ENCODE measurements around the gene OR5H15.
"Not testable (repeated sequence)": the region's sequence is repeated elsewhere in the genome, so short reads cannot be mapped to it uniquely, and the experiment has no call there.

The OR5H15 gene

DNA sequence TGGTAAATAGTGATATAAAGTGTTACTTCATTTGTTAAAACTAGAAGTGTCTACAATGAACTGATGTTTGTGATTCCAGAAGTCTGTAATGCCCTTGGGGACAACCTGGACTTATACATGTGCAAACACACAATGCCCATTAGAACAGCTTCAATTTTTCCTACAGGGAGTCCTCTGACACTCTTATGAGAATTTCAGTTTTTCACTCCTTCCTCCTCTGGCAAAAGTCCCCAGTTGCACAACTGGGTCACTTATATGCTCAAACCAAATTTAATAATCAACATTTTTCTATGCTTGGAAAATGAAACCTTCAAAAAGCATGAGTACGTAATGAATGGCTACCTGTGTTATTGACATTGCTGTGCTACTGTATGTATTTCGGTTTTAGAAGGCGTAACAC is at the start of gene OR5H15:
OR5H15 (plus strand) TSS at position 301 of the 400 bp plus-strand sequence. CDS start 2,004 bp downstream, outside the sequence.
- DNase-seq, result no peak

DNA sequence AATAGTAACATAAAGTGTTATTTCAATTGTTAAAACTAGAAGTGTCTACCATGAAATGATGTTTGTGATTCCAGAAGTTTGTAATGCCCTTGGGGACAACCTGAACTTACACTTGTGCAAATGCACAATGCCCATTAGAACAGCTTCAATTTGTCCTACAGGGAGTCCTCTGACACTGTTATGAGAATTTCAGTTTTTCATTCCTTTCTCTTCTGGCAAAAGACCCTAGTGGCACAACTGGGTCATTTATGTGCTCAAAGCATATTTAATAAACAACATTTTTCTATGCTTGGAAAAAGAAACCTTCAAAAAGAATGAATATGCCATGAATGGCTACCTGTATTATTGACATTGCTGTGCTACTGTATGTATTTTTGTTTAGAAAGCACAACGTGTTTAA is 36.1 kb upstream of the OR5H15 start, which contains the start of gene OR5H1:
OR5H1 (plus strand) TSS at position 301 of the 400 bp plus-strand sequence. CDS start 1,977 bp downstream, outside the sequence.
- no peak for DNase-seq

DNA sequence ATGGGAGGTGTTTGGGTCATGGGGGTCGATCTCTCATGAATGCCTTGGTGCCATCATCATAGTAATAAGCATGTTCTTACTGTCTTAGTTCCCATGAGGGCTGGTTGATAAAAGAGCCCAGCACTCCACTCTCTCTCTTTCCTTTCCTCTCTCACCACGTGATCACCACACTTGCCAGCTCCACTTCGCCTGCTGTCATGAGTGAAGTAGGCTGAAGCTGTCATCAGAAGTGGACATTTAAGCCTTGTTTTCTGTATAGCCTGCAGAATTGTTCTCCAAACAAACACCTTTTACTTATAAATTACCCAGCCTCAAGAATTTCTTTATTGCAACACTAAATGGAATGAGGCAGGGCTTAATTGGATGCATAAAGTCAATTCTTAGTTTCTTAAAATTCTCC is 29.9 kb upstream of the OR5H15 start:
- DNase-seq, result no peak

DNA sequence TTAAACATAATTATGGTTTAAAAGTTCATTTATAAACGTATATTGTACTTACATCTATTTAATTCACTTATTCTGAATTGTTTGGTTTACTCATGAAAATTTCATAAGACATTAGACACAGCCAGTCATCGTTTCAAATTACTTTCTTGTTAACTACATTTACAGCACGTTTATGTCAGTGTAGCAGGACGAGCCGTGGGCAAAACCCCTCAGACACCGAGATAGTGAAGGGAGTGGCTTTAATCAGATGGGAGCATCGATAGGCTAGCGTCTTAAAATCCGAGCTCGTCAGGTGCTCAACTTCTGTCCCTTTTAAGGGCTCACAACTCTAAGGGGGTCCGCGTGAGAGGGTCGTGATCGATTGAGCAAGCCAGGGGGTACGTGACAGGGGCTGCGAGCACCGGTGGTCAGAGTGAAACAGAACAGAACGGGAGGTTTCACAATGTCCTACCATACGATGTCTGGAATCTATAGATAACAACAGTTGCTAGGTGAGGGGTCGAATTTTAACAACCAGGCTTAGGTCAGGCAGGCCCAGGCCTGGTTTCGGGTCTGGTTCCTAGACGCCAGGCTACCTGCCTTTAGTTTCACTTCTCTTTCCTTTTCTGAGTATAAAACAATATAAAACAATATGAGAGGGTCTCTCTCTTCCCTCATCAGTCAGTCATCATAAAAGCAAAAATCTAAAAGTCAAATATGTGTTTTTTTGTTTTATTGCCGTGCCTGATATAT is 28.5 kb upstream of the OR5H15 start:
- not testable (repeated sequence) for DNase-seq

DNA sequence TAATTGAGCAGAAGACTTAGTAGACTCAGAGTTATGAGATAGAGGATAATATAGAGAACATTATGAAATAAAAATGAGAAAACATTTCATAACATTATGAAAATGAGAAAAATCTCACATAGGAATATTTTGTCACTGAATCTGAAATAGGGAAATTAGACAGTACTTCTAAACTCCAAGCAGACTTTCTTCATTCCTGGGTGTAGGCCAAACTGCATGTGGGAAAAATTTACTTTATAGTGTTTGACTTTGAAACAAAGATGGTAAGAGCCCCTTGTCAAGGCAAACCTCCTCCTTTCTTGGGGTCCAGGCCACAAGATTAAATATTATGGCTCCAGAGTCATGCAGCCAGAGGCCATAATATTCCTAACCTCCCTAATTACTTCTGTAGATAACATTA is 26.0 kb upstream of the OR5H15 start:
- no peak for DNase-seq

DNA sequence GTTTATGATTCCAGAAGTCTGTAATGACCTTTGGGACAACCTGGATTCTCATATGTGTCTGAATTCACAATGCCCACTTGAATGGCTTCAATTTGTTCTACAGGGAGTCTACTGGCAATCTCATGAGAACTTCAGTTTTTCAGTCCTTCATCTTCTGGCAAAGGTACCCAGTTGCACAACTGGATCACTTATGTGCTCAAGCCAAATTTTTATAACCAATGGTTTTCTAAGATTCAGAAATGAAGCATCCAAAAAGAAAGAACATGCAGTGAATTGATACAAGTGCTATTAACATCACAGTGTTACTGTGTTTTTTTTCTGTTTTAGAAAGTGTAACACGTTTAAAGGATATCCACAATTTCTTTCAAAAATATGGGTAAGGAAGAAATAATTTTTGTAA is 19.3 kb upstream of the OR5H15 start, which contains the start of gene OR5H14:
OR5H14 (plus strand) TSS at position 301 of the 400 bp plus-strand sequence. CDS start 1,907 bp downstream, outside the sequence.
- no peak for DNase-seq

DNA sequence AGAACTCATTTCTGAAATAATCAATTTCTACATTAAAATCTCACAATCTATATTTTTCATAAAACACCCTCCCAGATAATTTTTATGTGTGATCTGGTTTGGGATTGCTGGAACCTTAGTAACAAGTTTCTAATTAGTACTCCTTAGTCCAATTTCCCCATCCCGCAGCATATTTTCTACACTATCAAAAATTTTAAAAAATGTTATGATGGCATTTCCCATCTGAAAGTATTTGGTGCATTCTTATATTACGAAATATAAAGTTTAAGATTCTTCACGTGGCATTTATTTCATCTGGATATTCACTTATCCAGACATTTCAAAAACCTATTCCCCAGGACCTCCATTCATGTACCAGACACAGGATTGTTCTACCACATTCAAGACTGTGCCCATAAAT is 17.7 kb upstream of the OR5H15 start:
- DNase-seq, result no peak

DNA sequence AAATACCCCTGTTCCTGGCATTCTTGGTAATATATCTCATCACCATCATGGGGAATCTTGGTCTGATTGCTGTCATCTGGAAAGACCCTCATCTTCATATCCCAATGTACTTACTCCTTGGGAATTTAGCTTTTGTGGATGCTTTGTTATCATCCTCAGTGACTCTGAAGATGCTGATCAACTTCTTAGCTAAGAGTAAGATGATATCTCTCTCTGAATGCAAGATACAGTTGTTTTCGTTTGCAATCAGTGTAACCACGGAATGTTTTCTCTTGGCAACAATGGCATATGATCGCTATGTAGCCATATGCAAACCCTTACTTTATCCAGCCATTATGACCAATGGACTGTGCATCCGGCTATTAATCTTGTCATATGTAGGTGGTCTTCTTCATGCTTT is 17.0 kb upstream of the OR5H15 start:
- DNase-seq, result not testable (repeated sequence)

DNA sequence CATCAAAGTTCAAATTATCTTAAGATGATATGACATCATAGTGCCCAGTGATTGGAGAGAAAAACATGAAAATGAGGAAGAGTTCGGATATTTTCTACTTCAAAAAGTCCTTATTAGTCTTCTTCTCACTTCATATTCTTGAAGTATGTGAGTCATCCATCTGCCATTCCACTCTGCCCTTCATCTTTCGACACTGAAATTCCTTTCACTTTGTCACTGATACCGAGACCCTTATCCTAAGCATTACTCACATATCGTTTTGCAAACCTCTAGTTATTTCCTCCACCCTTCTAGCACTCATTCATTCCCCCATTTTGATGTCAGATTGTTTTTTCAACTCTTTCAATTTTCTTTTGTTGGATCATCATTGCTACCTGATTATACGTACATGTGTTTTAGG is 15.3 kb upstream of the OR5H15 start:
- no peak for DNase-seq

DNA sequence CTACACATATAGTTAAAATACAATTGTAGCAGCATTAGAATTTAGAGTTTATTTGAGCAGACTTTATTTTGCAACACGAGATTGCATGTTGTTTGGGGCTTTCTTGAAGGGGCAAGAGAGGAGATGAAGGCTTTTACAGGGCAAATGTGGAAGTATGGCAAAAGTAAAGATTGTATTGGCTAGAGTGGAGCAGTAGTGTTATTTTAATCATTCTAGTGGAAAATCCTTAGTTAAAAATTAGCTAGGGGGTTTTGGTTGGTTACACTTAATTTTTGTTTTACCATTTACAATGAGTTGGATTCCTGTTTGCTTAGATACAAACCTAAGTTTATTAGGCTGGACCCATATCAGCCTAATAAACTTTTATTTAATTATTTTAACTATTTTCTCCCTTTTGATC is 4.6 kb downstream of the OR5H15 start:
- DNase-seq, result no peak

DNA sequence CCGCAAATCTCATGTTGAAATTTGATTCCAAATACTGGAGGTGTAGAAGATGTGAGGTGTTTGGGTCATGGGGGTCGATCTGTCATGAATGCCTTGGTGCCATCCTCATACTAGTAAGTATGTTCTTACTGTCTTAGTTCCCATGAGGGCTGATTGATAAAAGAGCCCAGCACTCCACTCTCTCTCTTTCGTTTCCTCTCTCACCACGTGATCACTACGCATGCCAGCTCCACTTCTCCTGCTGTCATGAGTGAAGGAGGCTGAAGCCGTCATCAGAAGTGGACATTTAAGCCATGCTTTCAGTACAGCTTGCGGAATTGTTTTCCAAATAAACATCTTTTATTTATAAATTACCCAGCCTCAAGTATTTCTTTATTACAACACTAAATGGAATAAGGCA is 6.1 kb downstream of the OR5H15 start:
- DNase-seq, result no peak

DNA sequence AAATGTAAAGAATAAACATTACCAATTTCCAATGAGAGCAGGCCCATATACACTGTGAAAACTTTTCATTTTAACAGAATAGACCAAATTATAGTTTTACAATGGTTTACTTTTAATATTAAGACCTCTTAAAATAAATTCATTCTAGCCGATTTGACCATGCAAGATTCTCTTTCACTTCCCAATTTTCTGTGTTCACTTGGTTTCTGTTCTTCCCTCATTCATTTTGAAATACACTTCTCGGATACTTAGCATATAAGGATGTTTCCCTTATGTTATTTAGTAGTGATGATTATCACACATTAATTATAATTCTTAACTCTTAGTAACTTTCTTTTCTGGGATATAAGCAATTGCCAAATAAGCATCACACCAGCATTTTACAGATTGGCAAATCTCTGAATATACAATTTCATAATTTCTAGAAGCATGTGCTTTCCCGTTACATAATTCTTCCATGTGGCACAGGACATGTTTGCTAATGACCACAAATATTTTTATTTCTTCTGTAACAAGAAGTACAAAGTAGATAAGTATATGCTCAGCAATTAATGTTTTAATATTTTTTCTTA is 13.9 kb downstream of the OR5H15 start:
- DNase-seq, result no peak

DNA sequence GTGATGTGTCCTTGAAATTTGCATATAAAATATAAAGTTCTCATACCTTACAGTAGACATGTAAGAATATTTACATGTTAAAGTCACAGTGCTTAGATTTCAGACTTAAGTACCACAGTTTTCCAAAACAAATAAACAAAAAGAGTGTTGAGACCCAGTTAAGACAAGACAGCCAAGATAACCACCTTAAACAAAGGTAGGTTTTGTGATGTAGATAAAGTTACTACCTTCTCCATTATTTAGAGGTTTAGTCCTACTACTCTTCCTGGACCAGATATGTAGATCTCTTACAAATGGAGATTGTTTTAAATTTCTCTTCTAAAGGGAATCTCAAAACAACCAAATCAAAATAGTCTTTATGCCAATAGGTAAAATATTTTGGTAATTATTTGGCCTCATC is 15.7 kb downstream of the OR5H15 start:
- DNase-seq, result no peak

DNA sequence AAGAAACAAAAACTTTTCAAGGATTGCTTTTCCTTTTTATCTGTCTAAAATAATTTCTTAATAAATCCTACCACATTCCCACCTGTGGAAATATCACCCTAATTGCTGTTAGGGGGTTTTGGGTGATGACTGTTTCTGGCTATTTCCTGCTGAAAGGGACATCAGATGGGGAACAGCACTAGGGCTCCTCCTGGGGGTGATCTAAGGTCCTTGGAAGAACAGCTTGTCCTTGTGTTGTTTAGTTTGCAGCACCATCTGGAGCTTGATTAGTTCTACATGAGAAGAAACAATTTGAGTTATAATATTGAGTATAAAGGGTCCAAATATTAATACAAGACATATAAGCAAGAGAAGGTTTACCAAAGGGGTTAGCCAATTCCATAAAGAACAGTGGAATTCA is 18.7 kb downstream of the OR5H15 start:
- no peak for DNase-seq

DNA sequence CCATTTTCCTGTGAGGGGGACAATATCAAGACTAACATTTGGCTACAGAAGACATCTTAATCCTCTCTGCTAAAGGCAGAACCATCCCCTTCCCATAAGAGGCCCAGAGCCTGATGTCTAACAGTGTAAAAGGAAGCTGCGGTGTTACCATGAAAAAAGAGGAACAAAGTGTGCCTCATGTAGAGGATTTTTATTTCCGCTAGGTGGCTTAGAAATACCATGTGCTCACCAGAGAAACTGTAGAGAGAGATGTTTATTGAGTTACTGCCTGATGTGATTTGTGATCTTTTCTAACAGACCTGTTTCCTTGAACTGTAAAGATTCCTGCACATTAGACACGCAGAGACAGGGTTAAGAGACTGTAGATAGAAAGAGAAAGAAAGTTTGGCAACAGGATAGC is 22.0 kb downstream of the OR5H15 start:
- DNase-seq, result no peak

DNA sequence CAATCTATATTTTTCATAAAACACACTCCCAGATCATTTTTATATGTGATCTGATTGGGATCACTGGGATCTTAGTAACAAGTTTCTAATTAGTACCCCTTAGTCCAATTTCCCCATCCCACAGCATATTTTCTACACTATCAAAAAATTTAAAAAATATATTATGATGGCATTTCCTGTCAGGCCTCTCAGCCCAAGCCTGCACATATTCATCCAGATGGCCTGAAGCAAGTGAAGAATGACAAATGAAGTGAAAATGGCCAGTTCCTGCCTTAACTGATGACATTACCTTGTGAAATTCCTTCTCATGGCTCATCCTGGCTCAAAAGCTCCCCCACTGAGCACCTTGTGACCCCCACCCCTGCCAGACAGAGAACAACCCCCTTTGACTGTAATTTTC is 24.4 kb downstream of the OR5H15 start:
- not testable (repeated sequence) for DNase-seq

DNA sequence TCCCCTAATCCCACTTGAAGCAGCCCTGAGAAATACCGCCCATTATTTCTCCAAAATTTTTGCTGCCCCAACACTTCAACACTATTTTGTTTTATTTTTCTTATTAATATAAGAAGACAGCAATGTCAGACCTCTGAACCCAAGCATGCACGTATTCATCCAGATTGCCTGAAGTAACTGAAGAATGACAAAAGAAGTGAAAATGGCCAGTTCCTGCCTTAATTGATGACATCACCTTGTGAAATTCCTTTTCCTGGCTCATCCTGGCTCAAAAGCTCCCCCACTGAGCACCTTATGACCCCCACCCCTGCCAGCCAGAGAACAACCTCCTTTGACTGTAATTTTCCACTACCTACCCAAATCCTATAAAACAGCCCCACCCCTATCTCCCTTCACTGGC is 29.8 kb downstream of the OR5H15 start:
- not testable (repeated sequence) for DNase-seq

DNA sequence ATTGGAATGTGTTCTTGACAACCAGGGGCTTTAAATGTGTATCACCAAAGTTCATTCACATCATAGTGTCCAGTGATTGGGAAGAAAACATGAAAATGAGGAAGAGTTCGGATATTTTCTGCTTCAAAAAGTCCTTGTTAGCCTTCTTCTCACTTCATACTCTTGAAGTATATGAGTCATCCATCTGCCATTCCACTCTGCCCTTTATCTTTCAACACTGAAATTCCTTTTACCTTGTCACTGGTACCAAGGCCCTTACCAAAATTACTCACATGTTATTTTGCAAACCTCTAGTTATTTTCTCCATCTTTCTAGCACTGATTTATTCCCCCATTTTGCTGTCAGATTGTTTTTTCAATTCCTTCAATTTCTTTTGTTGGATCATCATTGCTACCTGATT is 32.5 kb downstream of the OR5H15 start:
- no peak for DNase-seq

DNA sequence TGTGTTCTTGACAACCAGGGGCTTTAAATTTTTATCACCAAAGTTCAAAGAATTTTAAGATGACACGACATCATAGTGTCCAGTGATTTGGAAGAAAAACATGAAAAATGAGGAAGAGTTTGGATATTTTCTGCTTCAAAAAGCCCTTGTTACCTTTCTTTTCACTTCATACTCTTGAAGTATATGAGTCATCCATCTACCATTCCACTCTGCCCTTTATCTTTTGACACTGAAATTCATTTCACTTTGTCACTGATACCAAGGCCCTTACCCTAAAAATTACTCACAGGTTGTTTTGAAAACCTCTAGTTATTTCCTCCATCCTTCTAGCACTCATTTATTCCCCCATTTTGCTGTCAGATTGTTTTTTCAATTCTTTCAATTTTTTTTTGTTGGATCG is 42.7 kb downstream of the OR5H15 start:
- no peak for DNase-seq

DNA sequence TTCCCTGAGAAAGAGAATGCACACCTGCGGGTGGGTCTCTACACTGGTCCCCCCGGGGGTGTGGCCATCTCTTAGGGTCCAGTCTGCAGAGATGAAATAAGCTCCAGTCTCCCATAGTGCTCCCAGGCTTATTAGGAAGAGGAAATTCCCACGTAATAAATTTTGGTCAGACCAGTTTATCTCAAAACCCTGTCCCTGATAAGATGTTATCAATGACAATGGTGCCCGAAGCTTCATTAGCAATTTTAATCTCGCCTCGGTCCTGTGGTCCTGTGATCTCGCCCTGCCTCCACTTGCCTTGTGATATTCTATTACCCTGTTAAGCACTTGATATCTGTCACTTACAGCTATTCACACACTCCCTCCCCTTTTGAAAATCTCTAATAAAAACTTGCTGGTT is 46.8 kb downstream of the OR5H15 start:
- no peak for DNase-seq

DNA sequence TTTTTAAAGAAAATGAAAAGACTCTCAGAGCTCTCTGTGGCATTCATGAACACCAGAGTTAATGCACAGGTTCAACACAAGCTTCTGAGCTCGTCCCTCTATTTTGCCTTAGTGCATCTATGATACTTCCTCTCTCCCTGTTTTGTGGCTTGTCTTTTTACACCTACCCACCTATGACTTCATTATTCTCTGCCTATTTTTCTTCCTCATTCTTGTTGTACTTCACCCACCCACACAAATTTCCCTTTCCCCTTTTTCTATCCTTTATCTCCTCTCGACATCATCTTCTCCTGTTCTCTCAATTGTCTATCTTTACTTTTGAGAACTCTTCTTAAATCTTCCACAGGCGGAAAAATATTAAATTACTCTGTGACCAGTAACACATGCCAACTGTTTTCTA is 48.6 kb downstream of the OR5H15 start:
- no peak for DNase-seq

Measured in cortex of kidney (tissue), 1 donor.